ENCODE data around the gene FLOT2. TPM values are rescaled to one million over a fixed set of nuclear protein-coding genes. Genes with fewer than 3 reads are reported as not detected.

The FLOT2 gene
- total RNA-seq, 4 donors from 2014 or later, result 15.3 to 37.9 (median 28.4) TPM

- in situ Hi-C loops (cut with MboI; ENCODE audit: low sequenced_read_pairs in 4 of 4) (loop anchor here in 1 of 4 donors (25.0 kb wide), 1 partner anchor 102 kb away; no protein-coding TSS in a partner anchor), intact Hi-C loops (cut with DNase I; ENCODE audit: low total_unique reads) (no loop called here)
- TF ChIP-seq POLR2A (IDR thresholded peaks at IDR 0.05) (no peak), CTCF (IDR thresholded peaks at IDR 0.05 in 4 of 5, conservative IDR thresholded peaks at IDR 0.05 in 1 of 5) (no peak)
- ATAC-seq (no peak), DNase-seq (no peak)
- no peaks in the 10 kb centered on the region for H3K9me3 ChIP-seq
- no peak overlapping the region for H3K4me3 ChIP-seq
- H3K36me3 ChIP-seq, result peaks cover 0 to 26% of the 10 kb centered on the region in 2 donors
- no peak overlapping the region for H3K27ac ChIP-seq
- no peaks in the 10 kb centered on the region for H3K4me1 ChIP-seq
- H3K27me3 ChIP-seq, result no peaks in the 10 kb centered on the region
These were observed 33.6 kb downstream of the FLOT2 start for GRCh38 chr17:28863953-28864352.

GRCh38 chr17:28862561-28862960 is 35.0 kb downstream of the FLOT2 start:
- DNase-seq, result no peak
- in situ Hi-C loops (cut with MboI; ENCODE audit: low sequenced_read_pairs in 4 of 4) (loop anchor here in 1 of 4 donors (25.0 kb wide), 1 partner anchor 100 kb away; no protein-coding TSS in a partner anchor), intact Hi-C loops (cut with DNase I; ENCODE audit: low total_unique reads) (no loop called here)
- Histone ChIP-seq H3K27ac (no peak overlapping the region), H3K27me3 (no peaks in the 10 kb centered on the region), H3K36me3 (peaks cover 0 to 40% of the 10 kb centered on the region in 2 donors), H3K9me3 (no peaks in the 10 kb centered on the region), H3K4me1 (no peaks in the 10 kb centered on the region), H3K4me3 (no peak overlapping the region)
- no peak for TF ChIP-seq POLR2A (IDR thresholded peaks at IDR 0.05)
- ATAC-seq, result no peak

GRCh38 chr17:28861393-28862203 is 35.9 kb downstream of the FLOT2 start:
- ATAC-seq (no peak), DNase-seq (no peak)
- intact Hi-C loops (cut with DNase I; ENCODE audit: low total_unique reads), result no loop called here
- TF ChIP-seq POLR2A (IDR thresholded peaks at IDR 0.05), result no peak
- no peak for TF ChIP-seq CTCF (IDR thresholded peaks at IDR 0.05 in 4 of 5, conservative IDR thresholded peaks at IDR 0.05 in 1 of 5)
- no peak overlapping the region for H3K27ac ChIP-seq
- in situ Hi-C loops (cut with MboI; ENCODE audit: low sequenced_read_pairs in 4 of 4), result loop anchor here in 1 of 4 donors (25.0 kb wide), 1 partner anchor 99 kb away; no protein-coding TSS in a partner anchor
- peaks cover 0 to 48% of the 10 kb centered on the region in 2 donors for H3K36me3 ChIP-seq
- H3K4me3 ChIP-seq, result no peak overlapping the region
- H3K27me3 ChIP-seq, result no peaks in the 10 kb centered on the region
- H3K4me1 ChIP-seq, result no peaks in the 10 kb centered on the region
- no peaks in the 10 kb centered on the region for H3K9me3 ChIP-seq

- TF ChIP-seq POLR2A (IDR thresholded peaks at IDR 0.05) (no peak), CTCF (IDR thresholded peaks at IDR 0.05 in 4 of 5, conservative IDR thresholded peaks at IDR 0.05 in 1 of 5) (no peak)
- no peaks in the 10 kb centered on the region for H3K27me3 ChIP-seq
- H3K9me3 ChIP-seq, result no peaks in the 10 kb centered on the region
- intact Hi-C loops (cut with DNase I; ENCODE audit: low total_unique reads), result no loop called here
- H3K4me3 ChIP-seq, result no peak overlapping the region
- DNase-seq (no peak), ATAC-seq (no peak)
- H3K36me3 ChIP-seq, result peaks cover 0 to 50% of the 10 kb centered on the region in 2 donors
- H3K27ac ChIP-seq, result no peak overlapping the region
- in situ Hi-C loops (cut with MboI; ENCODE audit: low sequenced_read_pairs in 4 of 4), result loop anchor here in 1 of 4 donors (25.0 kb wide), 1 partner anchor 98 kb away; no protein-coding TSS in a partner anchor
- peaks cover 5% of the 10 kb centered on the region in 2 donors for H3K4me1 ChIP-seq
These were observed 37.1 kb downstream of the FLOT2 start for GRCh38 chr17:28860363-28860808.

GRCh38 chr17:28858801-28859355 is 38.7 kb downstream of the FLOT2 start:
- intact Hi-C loops (cut with DNase I; ENCODE audit: low total_unique reads), result loop anchor here (5.0 kb wide), 1 partner anchor 38 kb away; the partner anchor contains the start of gene FLOT2
- DNase-seq, result no peak
- no peak for ATAC-seq
- in situ Hi-C loops (cut with MboI; ENCODE audit: low sequenced_read_pairs in 4 of 4), result loop anchor here (5.0 to 25.0 kb wide), 3 partner anchors 94 to 97 kb away; no protein-coding TSS in a partner anchor
- Histone ChIP-seq H3K4me3 (no peak overlapping the region), H3K27me3 (no peaks in the 10 kb centered on the region), H3K4me1 (peaks cover 7 to 11% of the 10 kb centered on the region in 2 donors), H3K27ac (no peak overlapping the region), H3K9me3 (no peaks in the 10 kb centered on the region), H3K36me3 (peaks cover 0 to 50% of the 10 kb centered on the region in 2 donors)
- TF ChIP-seq CTCF (IDR thresholded peaks at IDR 0.05 in 4 of 5, conservative IDR thresholded peaks at IDR 0.05 in 1 of 5), result no peak
- no peak for TF ChIP-seq POLR2A (IDR thresholded peaks at IDR 0.05)

All from gastrocnemius medialis (tissue), 4 donors.